Suprapubic skin (tissue), 4 donors: Measurements from ENCODE around the gene NTRK1. TPM values are rescaled to one million over a fixed set of nuclear protein-coding genes. Genes with fewer than 3 reads are reported as not detected.

Experiments
- DNase-seq, 2 donors: peaks; one replicate each; pipeline ENCODE4 v3.0.0-alpha.2; 2019; ENCODE audit warnings: low spot score in 2 of 2
- H3K27ac ChIP-seq: fragments of 200-600 bp; sonication (generic); one replicate; pipeline ENCODE4 v1.5.1; 2019
- H3K27me3 ChIP-seq: fragments of 200-600 bp; sonication (generic); one replicate; pipeline ENCODE4 v1.5.1; 2019
- H3K36me3 ChIP-seq: fragments of 200-600 bp; sonication (generic); one replicate; pipeline ENCODE4 v1.5.1; 2019
- H3K4me1 ChIP-seq: fragments of 200-600 bp; sonication (generic); one replicate; pipeline ENCODE4 v1.5.1; 2019
- H3K4me3 ChIP-seq: fragments of 200-600 bp; sonication (generic); one replicate; pipeline ENCODE4 v1.5.1; 2019; ENCODE audit warnings: mild to moderate bottlenecking
- H3K9me3 ChIP-seq: fragments of 200-600 bp; sonication (generic); one replicate; pipeline ENCODE4 v1.5.1; 2019
- CTCF ChIP-seq, 2 donors: fragments of 200-600 bp in 1 of 2; fragments of 450-650 bp in 1 of 2; sonication (generic) in 1 of 2; IDR thresholded peaks; one replicate each; pipeline ENCODE4 v1.5.1; 2016 to 2019; ENCODE audit warnings: antibody characterized with exemption in 2 of 2, mild to moderate bottlenecking in 1 of 2, moderate library complexity in 1 of 2
- EP300 ChIP-seq: sonication (generic); formaldehyde crosslinking; IDR thresholded peaks from one replicate; pipeline ENCODE4 v1.6.1; 2017; ENCODE audit warnings: antibody characterized with exemption
- POLR2A ChIP-seq, 2 donors: fragments of 450-650 bp; IDR thresholded peaks; one replicate each; pipeline ENCODE4 v1.6.1; 2017; ENCODE audit warnings: antibody characterized with exemption in 2 of 2, mild to moderate bottlenecking in 2 of 2, moderate library complexity in 2 of 2
- POLR2AphosphoS5 ChIP-seq, 3 donors: sonication (generic); formaldehyde crosslinking; IDR thresholded peaks; one replicate each; pipeline ENCODE4 v1.6.1; 2017; ENCODE audit warnings: antibody characterized with exemption in 3 of 3
- WGBS: methylation state at CpG from one replicate; pipeline ENCODE4 v1.1.5; 2018; 5-methylcytosine and 5-hydroxymethylcytosine counted together
- total RNA-seq, 4 donors: library from RNA; depleted of rRNA; stranded (reverse); fragments of >200 nt; gene quantifications; one replicate each; pipeline ENCODE4 v1.1.0, GENCODE V29; 2016

NTRK1 gene
- total RNA-seq, 4 donors from 2014 or later = 0.32 TPM; not detected in 3

- Histone ChIP-seq H3K27ac (no peak overlapping the region), H3K9me3 (no peaks in the 10 kb centered on the region), H3K36me3 (peaks cover 7% of the 10 kb centered on the region), H3K4me3 (no peak overlapping the region), H3K4me1 (peaks cover 10% of the 10 kb centered on the region), H3K27me3 (peaks cover 40% of the 10 kb centered on the region)
- no peak for DNase-seq
- no peak for TF ChIP-seq CTCF (IDR thresholded peaks at IDR 0.05)
- no peak for TF ChIP-seq EP300
- no peak for TF ChIP-seq POLR2A (IDR thresholded peaks at IDR 0.05)
- TF ChIP-seq POLR2AphosphoS5 (IDR thresholded peaks at IDR 0.05) = no peak
- no CpG with 5 or more reads among the region's 4 CpGs for WGBS
These were observed 69.8 kb downstream of the NTRK1 start for GRCh38 chr1:156930483-156930882.

Other genes starting within 250 kb of the NTRK1 start
- gene HAPLN2, start 241.4 kb upstream of the NTRK1 start, total RNA-seq = 1 to 10 TPM in 2 of 4 donors, not detected in 2; 1.0 to 2.9 TPM
- gene BCAN, start 218.7 kb upstream of the NTRK1 start, total RNA-seq = 10 to 100 TPM; 17.8 to 41.2 (median 29.4) TPM
- 1 to 10 TPM; 1.9 to 7.4 (median 4.8) TPM for gene NES, start 183.5 kb upstream of the NTRK1 start, total RNA-seq
- 10 to 100 TPM; 38.4 to 98.0 (median 68.2) TPM for gene CRABP2, start 155.3 kb upstream of the NTRK1 start, total RNA-seq
- 10 to 100 TPM; 20.7 to 40.3 (median 34.2) TPM for gene METTL25B, start 132.4 kb upstream of the NTRK1 start, total RNA-seq
- 10 to 100 TPM; 33.8 to 59.6 (median 38.9) TPM for gene ISG20L2, start 132.1 kb upstream of the NTRK1 start, total RNA-seq
- gene MRPL24, start 119.8 kb upstream of the NTRK1 start, total RNA-seq = 10 to 100 TPM; 33.6 to 66.6 (median 55.0) TPM
- 100 to 1,000 TPM; 178 to 250 (median 210) TPM for gene HDGF, start 109.2 kb upstream of the NTRK1 start, total RNA-seq
- gene PRCC, start 93.3 kb upstream of the NTRK1 start, total RNA-seq = 10 to 100 TPM; 39.1 to 50.1 (median 43.3) TPM
- gene SH2D2A, start 44.0 kb upstream of the NTRK1 start, total RNA-seq = under 1 TPM in 2 of 4 donors, not detected in 2; 0.29 to 0.48 TPM
- gene INSRR, start 1.7 kb upstream of the NTRK1 start, total RNA-seq = not detected
- 1 to 10 TPM; 2.4 to 5.7 (median 3.8) TPM for gene PEAR1, start 32.9 kb downstream of the NTRK1 start, total RNA-seq
- not detected for gene LRRC71, start 59.8 kb downstream of the NTRK1 start, total RNA-seq
- gene ARHGEF11, start 184.9 kb downstream of the NTRK1 start, total RNA-seq = 10 to 100 TPM; 30.7 to 46.1 (median 40.3) TPM
- not detected for gene ETV3L, start 238.9 kb downstream of the NTRK1 start, total RNA-seq